GM18951 (cell line): ENCODE results near the gene RNPEPL1.
A peak's percentile ranks its signal among the peaks of the same experiment; 100 is the strongest.

ENCODE experiments used
- POLR2A ChIP-seq: IDR thresholded peaks from 4 replicates; pipeline ENCODE4 v1.6.1; 2011; ENCODE audit warnings: mild to moderate bottlenecking; ENCODE audit not compliant: insufficient read length, insufficient read depth; ENCODE audit errors: extremely low read depth
- in situ Hi-C: fragments of 300-500 bp; cut with MboI; formaldehyde crosslinking; loops from one replicate; pipeline ENCODE4 v1.12.0; 2022; ENCODE audit warnings: low sequenced_read_pairs, mixed read lengths, inconsistent platforms; ENCODE audit not compliant: unreplicated experiment

Gene RNPEPL1

DNA sequence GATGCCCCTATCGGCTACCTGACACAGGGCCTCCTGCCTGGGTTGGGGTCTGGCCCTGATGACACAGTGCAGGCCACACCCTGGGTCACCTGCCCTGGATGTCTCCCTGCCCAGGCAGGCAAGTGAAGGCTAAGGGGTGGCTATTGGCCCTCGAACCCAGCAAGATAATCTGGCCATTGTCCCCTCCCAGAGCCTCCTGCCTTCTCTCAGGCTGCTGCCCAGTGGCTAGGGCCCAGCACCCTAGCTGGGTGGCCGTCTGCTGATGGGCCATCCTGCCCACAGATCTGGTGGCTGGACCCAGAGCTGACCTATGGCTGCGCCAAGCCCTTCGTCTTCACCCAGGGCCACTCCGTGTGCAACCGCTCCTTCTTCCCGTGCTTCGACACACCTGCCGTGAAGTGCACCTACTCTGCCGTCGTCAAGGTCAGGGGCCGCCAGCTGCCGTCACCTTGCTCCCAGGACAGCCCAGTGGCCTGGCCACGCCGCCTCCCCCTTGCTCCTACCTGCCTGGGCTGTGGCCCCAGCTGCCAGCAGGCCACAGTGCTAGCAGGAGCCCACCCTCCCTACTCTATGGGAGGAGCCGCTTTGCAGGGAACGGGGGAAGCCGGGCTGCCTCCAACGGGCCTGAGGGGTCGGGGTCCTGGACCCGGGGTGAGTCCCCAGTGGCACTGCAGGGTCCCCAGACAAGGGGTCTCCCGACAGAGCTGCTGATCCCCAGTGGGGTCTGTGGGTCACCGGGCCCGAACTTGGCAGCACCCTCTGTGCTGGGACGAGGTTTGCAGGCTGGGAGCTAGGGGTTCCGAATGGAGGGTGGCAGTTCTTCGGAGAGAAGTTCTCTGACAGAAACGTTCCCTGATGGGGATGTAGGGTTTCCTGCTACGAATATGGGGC is 4.1 kb downstream of the RNPEPL1 start:
- no peak for TF ChIP-seq POLR2A
- in situ Hi-C loops = no loop called here

DNA sequence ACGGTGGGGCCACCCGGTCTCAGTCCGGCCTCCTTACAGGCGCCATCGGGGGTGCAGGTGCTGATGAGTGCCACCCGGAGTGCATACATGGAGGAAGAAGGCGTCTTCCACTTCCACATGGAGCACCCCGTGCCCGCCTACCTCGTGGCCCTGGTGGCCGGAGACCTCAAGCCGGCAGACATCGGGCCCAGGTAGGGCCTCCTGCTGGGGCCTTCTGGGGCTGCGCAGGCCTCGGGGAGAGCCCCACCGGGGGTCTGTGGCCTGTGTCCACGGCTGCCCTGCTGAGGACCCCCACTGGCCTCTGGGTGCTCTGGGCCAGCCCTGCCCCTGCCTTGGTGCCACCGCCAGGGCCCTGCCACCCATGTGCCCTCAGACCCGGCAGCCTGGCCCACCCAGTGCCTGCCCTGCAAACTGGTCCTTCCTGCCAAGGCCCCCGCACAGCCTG is 4.8 kb downstream of the RNPEPL1 start:
- TF ChIP-seq POLR2A = no peak
- in situ Hi-C loops = no loop called here

DNA sequence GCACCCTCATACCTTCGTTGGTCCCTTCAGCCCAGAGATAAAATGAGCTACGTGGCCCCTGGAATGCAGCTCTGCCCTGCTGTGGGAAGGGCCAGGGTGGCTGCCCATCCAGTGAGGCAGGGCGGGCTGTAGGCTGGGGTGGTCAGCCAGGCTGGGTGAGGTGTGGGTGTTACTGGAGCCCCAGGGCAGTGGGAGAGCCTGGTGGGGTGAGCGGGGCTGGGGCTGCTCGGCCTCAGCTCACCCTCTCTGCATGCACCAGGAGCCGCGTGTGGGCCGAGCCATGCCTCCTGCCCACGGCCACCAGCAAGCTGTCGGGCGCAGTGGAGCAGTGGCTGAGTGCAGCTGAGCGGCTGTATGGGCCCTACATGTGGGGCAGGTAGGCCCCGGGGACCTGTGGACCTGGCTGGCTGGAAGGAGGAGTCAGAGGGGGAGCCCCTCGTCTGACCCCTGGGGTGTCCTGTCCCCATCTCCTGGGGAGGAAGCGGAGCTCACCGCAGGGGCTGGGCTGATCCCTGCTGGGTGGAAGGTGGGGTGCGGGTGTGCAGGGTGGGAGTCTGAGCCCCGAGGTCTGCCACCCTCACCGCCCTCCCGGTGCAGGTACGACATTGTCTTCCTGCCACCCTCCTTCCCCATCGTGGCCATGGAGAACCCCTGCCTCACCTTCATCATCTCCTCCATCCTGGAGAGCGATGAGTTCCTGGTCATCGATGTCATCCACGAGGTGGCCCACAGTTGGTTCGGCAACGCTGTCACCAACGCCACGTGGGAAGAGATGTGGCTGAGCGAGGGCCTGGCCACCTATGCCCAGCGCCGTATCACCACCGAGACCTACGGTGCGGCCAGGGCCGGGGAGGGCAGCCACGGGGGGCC is 5.5 kb downstream of the RNPEPL1 start:
- no peak for TF ChIP-seq POLR2A
- in situ Hi-C loops = no loop called here

DNA sequence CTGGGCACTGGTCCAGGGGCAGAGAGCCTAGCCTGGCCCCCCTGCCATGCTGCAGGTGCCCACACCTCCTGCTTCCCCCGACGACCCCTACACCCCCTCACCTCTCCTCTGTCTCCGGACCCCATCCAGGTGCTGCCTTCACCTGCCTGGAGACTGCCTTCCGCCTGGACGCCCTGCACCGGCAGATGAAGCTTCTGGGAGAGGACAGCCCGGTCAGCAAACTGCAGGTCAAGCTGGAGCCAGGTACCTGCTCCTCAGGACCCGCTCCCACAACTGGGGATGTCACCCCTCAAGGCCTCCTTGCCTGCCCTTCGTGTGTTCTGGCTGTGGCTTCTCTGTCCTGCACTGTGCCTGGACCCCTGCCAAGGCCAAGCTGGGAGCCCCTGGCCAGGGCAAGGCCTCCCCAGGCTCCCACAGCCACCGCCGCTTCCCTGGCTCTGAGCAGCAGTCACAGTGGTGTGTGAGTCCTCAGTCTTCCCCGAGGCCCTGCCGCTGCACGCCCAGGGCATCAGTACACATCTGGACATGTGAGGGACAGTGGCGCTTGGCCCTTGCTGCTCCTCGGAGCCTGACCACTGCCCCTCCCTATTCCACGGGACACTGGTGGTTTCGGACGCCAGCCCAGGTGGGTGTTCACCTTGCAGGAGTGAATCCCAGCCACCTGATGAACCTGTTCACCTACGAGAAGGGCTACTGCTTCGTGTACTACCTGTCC is 6.3 kb downstream of the RNPEPL1 start:
- in situ Hi-C loops = no loop called here
- no peak for TF ChIP-seq POLR2A

DNA sequence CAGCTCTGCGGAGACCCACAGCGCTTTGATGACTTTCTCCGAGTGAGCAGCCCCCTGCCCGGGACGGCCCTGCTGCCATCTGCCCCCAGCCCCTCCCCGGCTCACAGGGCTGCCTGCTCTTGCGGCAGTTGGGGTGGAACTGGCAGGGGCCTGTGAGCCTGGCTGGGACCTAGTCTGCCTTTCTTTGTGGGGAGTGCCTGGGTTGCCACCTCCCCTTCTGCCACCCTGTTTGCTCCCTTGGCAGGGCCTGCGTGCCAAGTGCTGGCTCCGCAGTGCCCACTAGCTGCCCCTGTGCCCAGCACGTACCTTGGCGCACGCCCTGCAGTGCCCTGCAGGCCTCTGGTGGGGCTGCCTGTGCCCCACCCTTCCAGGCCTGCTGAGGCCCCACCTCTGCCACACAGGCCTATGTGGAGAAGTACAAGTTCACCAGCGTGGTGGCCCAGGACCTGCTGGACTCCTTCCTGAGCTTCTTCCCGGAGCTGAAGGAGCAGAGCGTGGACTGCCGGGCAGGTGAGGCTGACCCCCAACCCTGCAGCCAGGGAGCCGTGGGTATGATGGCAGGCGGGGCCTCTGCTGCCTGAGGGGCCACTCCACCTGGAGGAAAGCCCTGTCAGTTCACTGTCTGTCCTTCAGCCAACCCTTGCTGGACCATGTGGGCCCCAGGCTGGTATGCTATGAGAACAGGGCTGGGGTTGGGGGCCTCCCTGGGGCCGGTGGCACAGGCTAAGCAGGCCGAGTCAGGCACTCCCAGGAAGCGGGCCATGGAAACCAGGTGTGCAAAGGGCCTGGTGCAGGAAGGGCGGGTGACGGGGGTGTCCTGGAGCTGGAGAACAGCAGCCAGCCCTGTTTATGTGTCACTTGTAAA is 7.0 kb downstream of the RNPEPL1 start:
- in situ Hi-C loops = no loop called here
- TF ChIP-seq POLR2A = peak; percentile 6

DNA sequence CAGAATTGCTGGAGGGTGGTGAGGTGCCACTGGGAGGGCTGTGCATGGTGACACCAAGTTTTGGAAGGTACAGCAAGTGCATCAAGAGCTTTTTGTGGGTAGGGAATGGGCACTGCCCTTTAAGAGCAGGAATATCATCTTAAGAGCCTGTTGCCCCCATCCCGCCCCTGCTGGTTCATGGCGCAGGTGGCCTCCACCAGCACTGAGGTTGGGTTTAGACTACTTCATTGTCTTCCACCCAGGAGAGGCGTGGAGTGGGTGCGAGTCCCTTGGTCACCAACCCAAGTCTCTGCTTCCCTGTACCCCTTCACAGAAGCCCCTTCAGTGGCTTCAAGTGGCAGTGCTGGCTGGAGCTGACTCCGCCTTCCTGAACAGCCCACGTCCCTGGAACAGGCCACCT is 7.8 kb downstream of the RNPEPL1 start:
- in situ Hi-C loops = no loop called here
- TF ChIP-seq POLR2A = no peak

DNA sequence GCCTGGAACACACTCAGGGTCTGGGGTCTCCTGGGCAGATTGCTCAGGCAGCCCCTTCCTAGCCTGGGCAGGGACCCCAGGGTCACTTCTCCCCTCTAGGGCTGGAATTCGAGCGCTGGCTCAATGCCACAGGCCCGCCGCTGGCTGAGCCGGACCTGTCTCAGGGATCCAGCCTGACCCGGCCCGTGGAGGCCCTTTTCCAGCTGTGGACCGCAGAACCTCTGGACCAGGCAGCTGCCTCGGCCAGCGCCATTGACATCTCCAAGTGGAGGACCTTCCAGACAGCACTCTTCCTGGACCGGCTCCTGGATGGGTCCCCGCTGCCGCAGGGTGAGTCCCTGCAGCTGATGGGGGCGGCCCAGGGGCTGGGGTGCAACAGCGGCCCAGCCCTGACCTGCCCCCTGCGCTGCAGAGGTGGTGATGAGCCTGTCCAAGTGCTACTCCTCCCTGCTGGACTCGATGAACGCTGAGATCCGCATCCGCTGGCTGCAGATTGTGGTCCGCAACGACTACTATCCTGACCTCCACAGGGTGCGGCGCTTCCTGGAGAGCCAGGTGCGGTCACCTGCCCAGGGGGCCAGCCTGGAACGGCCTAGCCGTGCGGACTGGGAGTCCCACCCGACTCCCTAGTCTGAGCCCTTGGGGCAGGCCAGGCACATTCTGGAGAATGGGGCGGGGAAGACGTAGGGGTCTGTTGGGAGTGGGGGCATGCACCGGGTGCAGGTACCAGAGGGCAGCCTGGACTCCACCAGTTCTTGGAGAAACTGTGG is 8.3 kb downstream of the RNPEPL1 start:
- in situ Hi-C loops = no loop called here
- TF ChIP-seq POLR2A = no peak

DNA sequence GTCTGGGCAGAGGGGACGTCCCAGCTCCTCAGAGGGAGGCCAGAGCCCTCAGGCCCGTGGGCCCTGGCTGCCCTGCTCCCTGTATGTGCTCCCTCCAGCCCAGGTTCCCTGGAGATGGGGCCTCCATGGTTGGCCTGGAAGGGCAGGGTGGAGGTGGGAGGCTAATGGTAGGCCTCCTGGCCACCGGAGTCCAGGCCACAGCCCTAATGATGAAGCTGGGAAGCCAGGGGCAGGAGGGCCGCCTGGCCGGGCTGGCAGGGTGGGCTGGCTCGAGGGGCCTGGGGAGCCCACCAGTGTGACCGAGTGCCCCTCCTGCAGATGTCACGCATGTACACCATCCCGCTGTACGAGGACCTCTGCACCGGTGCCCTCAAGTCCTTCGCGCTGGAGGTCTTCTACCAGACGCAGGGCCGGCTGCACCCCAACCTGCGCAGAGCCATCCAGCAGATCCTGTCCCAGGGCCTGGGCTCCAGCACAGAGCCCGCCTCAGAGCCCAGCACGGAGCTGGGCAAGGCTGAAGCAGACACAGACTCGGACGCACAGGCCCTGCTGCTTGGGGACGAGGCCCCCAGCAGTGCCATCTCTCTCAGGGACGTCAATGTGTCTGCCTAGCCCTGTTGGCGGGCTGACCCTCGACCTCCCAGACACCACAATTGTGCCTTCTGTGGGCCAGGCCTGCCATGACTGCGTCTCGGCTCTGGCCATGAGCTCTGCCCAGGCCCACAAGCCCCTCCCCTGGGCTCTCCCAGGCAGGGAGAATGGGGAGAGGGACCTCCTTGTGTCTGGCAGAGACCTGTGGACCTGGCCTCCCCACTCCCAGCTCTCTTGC is 9.2 kb downstream of the RNPEPL1 start:
- in situ Hi-C loops = no loop called here
- TF ChIP-seq POLR2A = no peak

DNA sequence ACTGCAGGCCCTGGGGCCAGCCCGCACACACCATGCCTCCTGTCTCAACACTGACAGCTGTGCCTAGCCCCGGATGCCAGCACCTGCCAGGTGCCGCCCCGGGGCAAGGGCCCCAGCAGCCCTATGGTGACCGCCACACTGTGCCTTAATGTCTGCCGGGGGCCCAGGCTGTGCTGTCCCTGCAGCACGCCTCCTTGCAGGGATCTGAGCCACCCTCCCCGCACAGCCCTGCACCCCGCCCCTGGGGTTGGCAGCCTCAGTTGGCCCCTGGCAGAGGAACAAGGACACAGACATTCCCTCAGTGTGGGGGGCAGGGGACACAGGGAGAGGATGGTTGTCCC is 9.8 kb downstream of the RNPEPL1 start:
- in situ Hi-C loops = no loop called here

DNA sequence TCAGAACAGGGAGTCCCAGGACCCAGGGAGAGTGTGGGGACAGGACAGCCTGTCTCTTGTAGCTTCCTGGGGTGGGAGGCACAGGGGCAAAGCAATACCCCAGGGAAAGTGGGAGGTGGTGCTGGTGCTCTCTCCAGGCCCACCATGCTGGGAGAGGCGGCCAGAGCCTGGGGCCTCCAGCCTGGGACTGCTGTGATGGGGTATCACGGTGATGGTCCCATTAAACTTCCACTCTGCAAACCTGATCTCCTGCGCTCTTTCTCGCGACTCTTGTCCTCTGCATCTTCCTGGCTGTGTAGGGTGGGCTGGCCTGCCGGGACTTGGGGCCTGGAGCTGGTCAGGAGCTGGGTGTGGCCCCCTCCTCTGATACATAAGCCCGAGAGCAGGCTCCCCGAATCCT is 10.2 kb downstream of the RNPEPL1 start:
- in situ Hi-C loops = no loop called here
- TF ChIP-seq POLR2A = no peak

More for the DNA sequence above, 9.8 kb downstream of the RNPEPL1 start:
- TF ChIP-seq POLR2A = no peak

DNA sequence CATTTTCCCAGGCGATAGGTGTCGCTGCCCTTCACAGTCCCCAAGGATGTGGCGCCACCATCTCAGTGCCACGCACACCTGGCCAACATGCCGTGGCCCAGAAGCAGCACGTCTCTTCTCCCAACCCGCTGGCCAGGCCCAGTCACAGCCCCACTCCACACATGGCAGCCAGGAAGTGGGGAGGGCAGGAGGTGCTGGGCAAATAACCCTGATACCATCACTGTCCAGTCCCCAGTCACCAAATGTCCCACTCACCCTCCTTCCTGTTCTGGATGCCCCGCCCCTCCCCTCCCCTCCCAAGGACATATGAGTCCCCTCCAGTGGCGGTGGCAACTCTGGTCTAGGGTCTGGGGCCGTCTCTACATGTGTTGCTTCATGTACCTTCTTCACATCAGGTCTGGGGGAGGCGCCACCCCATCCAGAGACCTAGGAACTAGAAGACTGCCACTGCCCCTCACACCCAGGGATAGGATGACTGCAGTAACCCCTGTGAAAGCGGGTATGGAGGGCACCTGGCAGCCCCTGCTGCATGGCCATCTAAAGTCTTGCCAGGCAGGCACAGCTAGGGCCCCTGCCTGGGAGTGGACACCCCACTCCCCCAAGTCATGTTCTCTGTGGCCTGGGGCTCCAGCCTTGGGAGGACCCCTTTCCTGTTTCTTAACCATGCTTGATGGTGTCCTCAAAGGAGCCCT is 10.9 kb downstream of the RNPEPL1 start:
- TF ChIP-seq POLR2A = no peak
- in situ Hi-C loops = no loop called here
